SK-N-SH treated with all-trans-retinoic acid at 6 μM for 48 hours (cell line): ENCODE results near the gene PIM3.

Source experiments
- ATAC-seq: fragments of 200-7000 bp; cut with Tn5 transposase; 3 replicates; pipeline ENCODE4 v1.9.1; 2020; ENCODE audit warnings: mild to moderate bottlenecking, moderate library complexity
- ARNTL ChIP-seq: fragments of 450-650 bp; formaldehyde crosslinking; IDR thresholded peaks from 2 replicates; pipeline ENCODE4 v1.5.0; 2020; ENCODE audit warnings: low read depth, mild to moderate bottlenecking, moderate library complexity, borderline replicate concordance
- BACH2 ChIP-seq: fragments of 250-450 bp; sonication (Bioruptor Pico); IDR thresholded peaks from 2 replicates; pipeline ENCODE4 v1.9.0; 2021; ENCODE audit warnings: mild to moderate bottlenecking, borderline replicate concordance
- CREB5 ChIP-seq: fragments of 250-450 bp; sonication (Bioruptor Pico); IDR thresholded peaks from 2 replicates; pipeline ENCODE4 v1.5.1; 2020; ENCODE audit warnings: low read depth, mild to moderate bottlenecking, moderate library complexity
- CSDC2 ChIP-seq: fragments of 250-450 bp; sonication (Bioruptor Pico); IDR thresholded peaks from 2 replicates; pipeline ENCODE4 v1.5.0; 2020; ENCODE audit warnings: mild to moderate bottlenecking, moderate library complexity
- GLIS3 ChIP-seq: fragments of 250-450 bp; sonication (Bioruptor Pico); IDR thresholded peaks from 2 replicates; pipeline ENCODE4 v1.5.0; 2020; ENCODE audit warnings: mild to moderate bottlenecking, moderate library complexity
- OSR1 ChIP-seq: fragments of 250-450 bp; sonication (Bioruptor Pico); IDR thresholded peaks from 2 replicates; pipeline ENCODE4 v1.8.0; 2022; ENCODE audit warnings: moderate library complexity, mild to moderate bottlenecking, inconsistent platforms
- PATZ1 ChIP-seq: fragments of 250-450 bp; sonication (Bioruptor Pico); IDR thresholded peaks from 2 replicates; pipeline ENCODE4 v1.8.0; 2020; ENCODE audit warnings: mild to moderate bottlenecking, moderate library complexity, borderline replicate concordance
- PPARA ChIP-seq: fragments of 250-450 bp; sonication (Bioruptor Pico); IDR thresholded peaks from 2 replicates; pipeline ENCODE4 v1.5.0; 2020; ENCODE audit warnings: mild to moderate bottlenecking, borderline replicate concordance
- RARB ChIP-seq: fragments of 250-450 bp; sonication (Bioruptor Pico); IDR thresholded peaks from 2 replicates; pipeline ENCODE4 v1.8.0; 2021; ENCODE audit warnings: mild to moderate bottlenecking, moderate library complexity
- SNAI2 ChIP-seq: fragments of 250-450 bp; sonication (Bioruptor Pico); IDR thresholded peaks from 2 replicates; pipeline ENCODE4 v1.5.0; 2020; ENCODE audit warnings: mild to moderate bottlenecking, moderate library complexity
- TOX ChIP-seq: fragments of 250-450 bp; sonication (Bioruptor Pico); IDR thresholded peaks from 2 replicates; pipeline ENCODE4 v1.8.0; 2021; ENCODE audit warnings: mild to moderate bottlenecking, moderate library complexity, borderline replicate concordance
- ZC3H10 ChIP-seq: fragments of 250-450 bp; sonication (Bioruptor Pico); IDR thresholded peaks from 2 replicates; pipeline ENCODE4 v1.5.1; 2021; ENCODE audit warnings: mild to moderate bottlenecking, moderate library complexity
- ZFP3 ChIP-seq: fragments of 250-450 bp; sonication (Bioruptor Pico); IDR thresholded peaks from 2 replicates; pipeline ENCODE4 v1.5.0; 2020; ENCODE audit warnings: mild to moderate bottlenecking, moderate library complexity
- ZFP30 ChIP-seq: fragments of 450-650 bp; formaldehyde crosslinking; IDR thresholded peaks from 2 replicates; pipeline ENCODE4 v1.5.0; 2022; ENCODE audit warnings: mild to moderate bottlenecking, moderate library complexity
- ZNF70 ChIP-seq: fragments of 450-650 bp; formaldehyde crosslinking; IDR thresholded peaks from 2 replicates; pipeline ENCODE4 v1.5.0; 2020; ENCODE audit warnings: mild to moderate bottlenecking, moderate library complexity
- ZNF8 ChIP-seq: fragments of 450-650 bp; formaldehyde crosslinking; IDR thresholded peaks from 2 replicates; pipeline ENCODE4 v1.5.0; 2020; ENCODE audit warnings: mild to moderate bottlenecking, moderate library complexity
- TF ChIP-seq, protein P1 (sequence below): fragments of 250-450 bp; sonication (Bioruptor Pico); IDR thresholded peaks from 2 replicates; pipeline ENCODE4 v1.8.0; 2021; ENCODE audit warnings: low read depth, mild to moderate bottlenecking, moderate library complexity, borderline replicate concordance
- TF ChIP-seq, protein P2 (sequence below): fragments of 250-450 bp; sonication (Bioruptor Pico); IDR thresholded peaks from 2 replicates; pipeline ENCODE4 v1.5.1; 2021; ENCODE audit warnings: mild to moderate bottlenecking, moderate library complexity
- TF ChIP-seq, protein P3 (sequence below): fragments of 250-450 bp; sonication (Bioruptor Pico); IDR thresholded peaks from 2 replicates; pipeline ENCODE4 v1.5.0; 2020; ENCODE audit warnings: mild to moderate bottlenecking, moderate library complexity

The PIM3 gene

GRCh38 chr22:50009765-50010675 is 49.4 kb downstream of the PIM3 start:
- no peak; the same call in 2 of the 3 replicates for ATAC-seq
- TF ChIP-seq PATZ1 (no peak), ZNF8 (CRISPR knock-in tag) (no peak), RARB (CRISPR knock-in tag) (no peak), ZNF70 (CRISPR knock-in tag) (no peak), ARNTL (CRISPR knock-in tag) (no peak), PPARA (no peak), CREB5 (CRISPR knock-in tag) (no peak), GLIS3 (no peak), ZC3H10 (CRISPR knock-in tag) (no peak), CSDC2 (CRISPR knock-in tag) (no peak), ZFP3 (no peak)
- TF ChIP-seq, protein P1, sequence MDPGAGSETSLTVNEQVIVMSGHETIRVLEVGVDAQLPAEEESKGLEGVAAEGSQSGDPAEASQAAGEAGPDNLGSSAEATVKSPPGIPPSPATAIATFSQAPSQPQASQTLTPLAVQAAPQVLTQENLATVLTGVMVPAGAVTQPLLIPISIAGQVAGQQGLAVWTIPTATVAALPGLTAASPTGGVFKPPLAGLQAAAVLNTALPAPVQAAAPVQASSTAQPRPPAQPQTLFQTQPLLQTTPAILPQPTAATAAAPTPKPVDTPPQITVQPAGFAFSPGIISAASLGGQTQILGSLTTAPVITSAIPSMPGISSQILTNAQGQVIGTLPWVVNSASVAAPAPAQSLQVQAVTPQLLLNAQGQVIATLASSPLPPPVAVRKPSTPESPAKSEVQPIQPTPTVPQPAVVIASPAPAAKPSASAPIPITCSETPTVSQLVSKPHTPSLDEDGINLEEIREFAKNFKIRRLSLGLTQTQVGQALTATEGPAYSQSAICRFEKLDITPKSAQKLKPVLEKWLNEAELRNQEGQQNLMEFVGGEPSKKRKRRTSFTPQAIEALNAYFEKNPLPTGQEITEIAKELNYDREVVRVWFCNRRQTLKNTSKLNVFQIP (CRISPR knock-in tag): no peak
- TF ChIP-seq, protein P2, sequence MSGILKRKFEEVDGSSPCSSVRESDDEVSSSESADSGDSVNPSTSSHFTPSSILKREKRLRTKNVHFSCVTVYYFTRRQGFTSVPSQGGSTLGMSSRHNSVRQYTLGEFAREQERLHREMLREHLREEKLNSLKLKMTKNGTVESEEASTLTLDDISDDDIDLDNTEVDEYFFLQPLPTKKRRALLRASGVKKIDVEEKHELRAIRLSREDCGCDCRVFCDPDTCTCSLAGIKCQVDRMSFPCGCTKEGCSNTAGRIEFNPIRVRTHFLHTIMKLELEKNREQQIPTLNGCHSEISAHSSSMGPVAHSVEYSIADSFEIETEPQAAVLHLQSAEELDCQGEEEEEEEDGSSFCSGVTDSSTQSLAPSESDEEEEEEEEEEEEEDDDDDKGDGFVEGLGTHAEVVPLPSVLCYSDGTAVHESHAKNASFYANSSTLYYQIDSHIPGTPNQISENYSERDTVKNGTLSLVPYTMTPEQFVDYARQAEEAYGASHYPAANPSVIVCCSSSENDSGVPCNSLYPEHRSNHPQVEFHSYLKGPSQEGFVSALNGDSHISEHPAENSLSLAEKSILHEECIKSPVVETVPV: no peak
- TF ChIP-seq, protein P3, sequence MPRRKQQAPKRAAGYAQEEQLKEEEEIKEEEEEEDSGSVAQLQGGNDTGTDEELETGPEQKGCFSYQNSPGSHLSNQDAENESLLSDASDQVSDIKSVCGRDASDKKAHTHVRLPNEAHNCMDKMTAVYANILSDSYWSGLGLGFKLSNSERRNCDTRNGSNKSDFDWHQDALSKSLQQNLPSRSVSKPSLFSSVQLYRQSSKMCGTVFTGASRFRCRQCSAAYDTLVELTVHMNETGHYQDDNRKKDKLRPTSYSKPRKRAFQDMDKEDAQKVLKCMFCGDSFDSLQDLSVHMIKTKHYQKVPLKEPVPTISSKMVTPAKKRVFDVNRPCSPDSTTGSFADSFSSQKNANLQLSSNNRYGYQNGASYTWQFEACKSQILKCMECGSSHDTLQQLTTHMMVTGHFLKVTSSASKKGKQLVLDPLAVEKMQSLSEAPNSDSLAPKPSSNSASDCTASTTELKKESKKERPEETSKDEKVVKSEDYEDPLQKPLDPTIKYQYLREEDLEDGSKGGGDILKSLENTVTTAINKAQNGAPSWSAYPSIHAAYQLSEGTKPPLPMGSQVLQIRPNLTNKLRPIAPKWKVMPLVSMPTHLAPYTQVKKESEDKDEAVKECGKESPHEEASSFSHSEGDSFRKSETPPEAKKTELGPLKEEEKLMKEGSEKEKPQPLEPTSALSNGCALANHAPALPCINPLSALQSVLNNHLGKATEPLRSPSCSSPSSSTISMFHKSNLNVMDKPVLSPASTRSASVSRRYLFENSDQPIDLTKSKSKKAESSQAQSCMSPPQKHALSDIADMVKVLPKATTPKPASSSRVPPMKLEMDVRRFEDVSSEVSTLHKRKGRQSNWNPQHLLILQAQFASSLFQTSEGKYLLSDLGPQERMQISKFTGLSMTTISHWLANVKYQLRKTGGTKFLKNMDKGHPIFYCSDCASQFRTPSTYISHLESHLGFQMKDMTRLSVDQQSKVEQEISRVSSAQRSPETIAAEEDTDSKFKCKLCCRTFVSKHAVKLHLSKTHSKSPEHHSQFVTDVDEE (CRISPR knock-in tag): no peak

- no peak for ATAC-seq
- TF ChIP-seq OSR1 (CRISPR knock-in tag) (no peak), PPARA (no peak), RARB (CRISPR knock-in tag) (no peak), ZFP3 (no peak), ZC3H10 (CRISPR knock-in tag) (no peak), CSDC2 (CRISPR knock-in tag) (no peak), GLIS3 (no peak), TOX (no peak), SNAI2 (CRISPR knock-in tag) (no peak), BACH2 (no peak), ZFP30 (CRISPR knock-in tag) (no peak), CREB5 (CRISPR knock-in tag) (no peak), ZNF8 (CRISPR knock-in tag) (no peak)
- TF ChIP-seq, protein P3 (CRISPR knock-in tag): no peak
Observed at GRCh38 chr22:50010676-50011446, 50.3 kb downstream of the PIM3 start.
